Osteoblast (primary cell): ENCODE results near the gene ECHDC3. TPM values are rescaled to one million over a fixed set of nuclear protein-coding genes. Genes with fewer than 3 reads are reported as not detected.

Experiments used
- DNase-seq: peaks from one replicate; pipeline ENCODE4 v3.0.0; 2011; ENCODE audit warnings: low spot score, mixed read lengths; ENCODE audit not compliant: insufficient read length; ENCODE audit errors: missing footprints
- H2AFZ ChIP-seq: 2 replicates; pipeline ENCODE4 v1.6.0; 2011; ENCODE audit warnings: mild to moderate bottlenecking, low read length
- H3K27ac ChIP-seq: 2 replicates; pipeline ENCODE4 v1.5.1; 2011; ENCODE audit warnings: mild to moderate bottlenecking, low read depth, low read length, moderate library complexity
- H3K27me3 ChIP-seq: 2 replicates; pipeline ENCODE4 v1.6.0; 2012; ENCODE audit warnings: mild to moderate bottlenecking, control low read depth, inconsistent platforms, low read length, moderate library complexity; ENCODE audit not compliant: insufficient read depth
- H3K36me3 ChIP-seq: 2 replicates; pipeline ENCODE4 v1.5.1; 2011; ENCODE audit warnings: mild to moderate bottlenecking, low read length, control low read depth, moderate library complexity; ENCODE audit not compliant: insufficient read depth
- H3K4me1 ChIP-seq: 2 replicates; pipeline ENCODE4 v1.5.1; 2011; ENCODE audit warnings: mild to moderate bottlenecking, low read length, control low read depth, moderate library complexity; ENCODE audit not compliant: insufficient read depth
- H3K4me2 ChIP-seq: 2 replicates; pipeline ENCODE4 v1.6.0; 2011; ENCODE audit warnings: mild to moderate bottlenecking, low read length; ENCODE audit not compliant: insufficient read depth
- H3K4me3 ChIP-seq: fragments of 200-600 bp; sonication (generic); 3 replicates; pipeline ENCODE4 v1.5.1; 2012; ENCODE audit warnings: mild to moderate bottlenecking, low read length, inconsistent platforms; ENCODE audit not compliant: insufficient read depth
- H3K79me2 ChIP-seq: 2 replicates; pipeline ENCODE4 v1.6.0; 2012; ENCODE audit warnings: mild to moderate bottlenecking, low read length, control low read depth, inconsistent platforms; ENCODE audit not compliant: insufficient read depth
- H3K9me3 ChIP-seq: 2 replicates; pipeline ENCODE4 v1.5.1; 2011; ENCODE audit warnings: low read depth, low read length, control low read depth
- H4K20me1 ChIP-seq: 2 replicates; pipeline ENCODE4 v1.6.0; 2012; ENCODE audit warnings: mild to moderate bottlenecking, low read length, control low read depth; ENCODE audit not compliant: insufficient read depth
- total RNA-seq: library from RNA; depleted of rRNA; stranded (reverse); fragments of >200 nt; gene quantifications from 2 replicates; pipeline ENCODE4 v1.2.3, GENCODE V29; 2012
- TF ChIP-seq, protein P1 (sequence below): IDR thresholded peaks from 2 replicates; pipeline ENCODE4 v1.5.1; 2011; ENCODE audit warnings: mild to moderate bottlenecking, low read depth, low read length, moderate library complexity; ENCODE audit errors: extremely low read depth

Gene ECHDC3
- total RNA-seq, 1 donor: 0.36 TPM

DNA sequence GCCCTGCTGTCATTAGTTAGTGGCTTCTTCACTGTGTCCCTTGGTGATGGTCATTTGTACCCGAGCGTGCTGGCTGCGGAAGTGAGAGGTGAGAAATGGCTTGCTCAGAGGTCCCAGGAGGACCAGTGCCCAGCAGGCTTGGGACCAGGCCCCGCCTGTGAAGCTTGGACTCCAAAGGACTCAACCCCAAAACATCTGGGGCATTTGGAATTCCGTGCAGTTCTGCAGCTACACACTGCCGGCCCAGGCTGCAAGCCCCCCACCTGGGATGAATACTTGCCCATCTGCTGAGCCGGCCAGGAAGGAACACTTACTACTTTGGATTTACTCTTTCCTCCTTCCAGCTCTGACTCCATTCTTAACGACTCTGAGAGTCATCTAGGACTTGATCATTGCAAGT, 18.0 kb downstream of the ECHDC3 start:
- peaks cover 32% of the 10 kb centered on the region for H3K4me1 ChIP-seq
- H3K4me2 ChIP-seq: no peak overlapping the region
- H3K36me3 ChIP-seq: no peaks in the 10 kb centered on the region
- no peaks in the 10 kb centered on the region for H3K27me3 ChIP-seq
- no peaks in the 10 kb centered on the region for H3K79me2 ChIP-seq
- no peak overlapping the region for H3K27ac ChIP-seq
- TF ChIP-seq, protein P1, sequence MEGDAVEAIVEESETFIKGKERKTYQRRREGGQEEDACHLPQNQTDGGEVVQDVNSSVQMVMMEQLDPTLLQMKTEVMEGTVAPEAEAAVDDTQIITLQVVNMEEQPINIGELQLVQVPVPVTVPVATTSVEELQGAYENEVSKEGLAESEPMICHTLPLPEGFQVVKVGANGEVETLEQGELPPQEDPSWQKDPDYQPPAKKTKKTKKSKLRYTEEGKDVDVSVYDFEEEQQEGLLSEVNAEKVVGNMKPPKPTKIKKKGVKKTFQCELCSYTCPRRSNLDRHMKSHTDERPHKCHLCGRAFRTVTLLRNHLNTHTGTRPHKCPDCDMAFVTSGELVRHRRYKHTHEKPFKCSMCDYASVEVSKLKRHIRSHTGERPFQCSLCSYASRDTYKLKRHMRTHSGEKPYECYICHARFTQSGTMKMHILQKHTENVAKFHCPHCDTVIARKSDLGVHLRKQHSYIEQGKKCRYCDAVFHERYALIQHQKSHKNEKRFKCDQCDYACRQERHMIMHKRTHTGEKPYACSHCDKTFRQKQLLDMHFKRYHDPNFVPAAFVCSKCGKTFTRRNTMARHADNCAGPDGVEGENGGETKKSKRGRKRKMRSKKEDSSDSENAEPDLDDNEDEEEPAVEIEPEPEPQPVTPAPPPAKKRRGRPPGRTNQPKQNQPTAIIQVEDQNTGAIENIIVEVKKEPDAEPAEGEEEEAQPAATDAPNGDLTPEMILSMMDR: no peak
- H3K9me3 ChIP-seq: no peaks in the 10 kb centered on the region
- no peak overlapping the region for H2AFZ ChIP-seq
- no peak for DNase-seq
- no peak overlapping the region for H3K4me3 ChIP-seq
- no peaks in the 10 kb centered on the region for H4K20me1 ChIP-seq

DNA sequence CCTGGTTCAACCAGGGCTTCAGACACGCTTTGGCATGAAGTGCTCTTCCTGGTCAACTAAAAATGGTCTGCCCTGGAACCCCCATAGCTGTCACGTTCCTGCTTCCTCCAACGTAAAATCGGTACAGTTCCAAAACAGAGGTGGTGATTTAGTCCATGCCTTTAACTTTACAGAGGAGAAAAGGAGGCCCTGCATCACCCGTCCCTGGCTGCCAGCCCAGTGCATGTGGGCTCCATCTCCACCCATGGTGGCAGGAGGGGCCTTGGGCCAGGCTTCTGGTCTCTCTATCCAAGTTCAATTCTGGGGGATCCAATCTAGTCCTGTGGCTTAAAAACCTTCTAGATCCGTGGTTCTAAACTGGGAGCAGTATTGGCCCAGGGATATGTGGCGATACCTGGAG, 18.7 kb downstream of the ECHDC3 start:
- no peaks in the 10 kb centered on the region for H3K27me3 ChIP-seq
- no peak overlapping the region for H3K27ac ChIP-seq
- H2AFZ ChIP-seq: no peak overlapping the region
- no peaks in the 10 kb centered on the region for H4K20me1 ChIP-seq
- peaks cover 32% of the 10 kb centered on the region for H3K4me1 ChIP-seq
- no peak for DNase-seq
- H3K36me3 ChIP-seq: no peaks in the 10 kb centered on the region
- H3K9me3 ChIP-seq: no peaks in the 10 kb centered on the region
- TF ChIP-seq, protein P1: no peak
- no peak overlapping the region for H3K4me3 ChIP-seq
- no peaks in the 10 kb centered on the region for H3K79me2 ChIP-seq
- H3K4me2 ChIP-seq: no peak overlapping the region

DNA sequence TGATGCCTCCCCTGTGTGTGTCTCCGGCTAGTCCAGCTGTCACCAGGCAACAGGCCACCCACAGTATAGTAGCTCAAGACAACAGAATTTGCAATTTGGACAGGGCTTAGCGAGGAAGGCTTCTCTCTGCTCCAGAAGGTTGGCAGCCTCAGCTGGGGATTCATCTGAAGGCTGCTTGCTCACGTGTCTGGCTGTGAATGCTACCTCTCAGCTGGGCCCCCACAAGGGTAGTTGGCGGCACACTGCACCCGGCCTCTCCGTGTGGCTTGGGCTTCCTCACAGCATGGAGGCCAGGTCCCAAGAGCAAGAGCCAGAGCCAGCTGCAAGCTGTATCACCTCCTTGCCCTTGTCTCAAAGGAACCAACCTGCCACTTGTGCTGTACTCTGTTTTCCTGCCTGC, 19.2 kb downstream of the ECHDC3 start:
- DNase-seq: no peak
- H3K4me2 ChIP-seq: no peak overlapping the region
- no peaks in the 10 kb centered on the region for H4K20me1 ChIP-seq
- H3K27me3 ChIP-seq: no peaks in the 10 kb centered on the region
- no peaks in the 10 kb centered on the region for H3K9me3 ChIP-seq
- no peak overlapping the region for H3K4me3 ChIP-seq
- no peaks in the 10 kb centered on the region for H3K36me3 ChIP-seq
- peaks cover 32% of the 10 kb centered on the region for H3K4me1 ChIP-seq
- no peak overlapping the region for H3K27ac ChIP-seq
- no peaks in the 10 kb centered on the region for H3K79me2 ChIP-seq
- H2AFZ ChIP-seq: no peak overlapping the region
- TF ChIP-seq, protein P1: no peak

DNA sequence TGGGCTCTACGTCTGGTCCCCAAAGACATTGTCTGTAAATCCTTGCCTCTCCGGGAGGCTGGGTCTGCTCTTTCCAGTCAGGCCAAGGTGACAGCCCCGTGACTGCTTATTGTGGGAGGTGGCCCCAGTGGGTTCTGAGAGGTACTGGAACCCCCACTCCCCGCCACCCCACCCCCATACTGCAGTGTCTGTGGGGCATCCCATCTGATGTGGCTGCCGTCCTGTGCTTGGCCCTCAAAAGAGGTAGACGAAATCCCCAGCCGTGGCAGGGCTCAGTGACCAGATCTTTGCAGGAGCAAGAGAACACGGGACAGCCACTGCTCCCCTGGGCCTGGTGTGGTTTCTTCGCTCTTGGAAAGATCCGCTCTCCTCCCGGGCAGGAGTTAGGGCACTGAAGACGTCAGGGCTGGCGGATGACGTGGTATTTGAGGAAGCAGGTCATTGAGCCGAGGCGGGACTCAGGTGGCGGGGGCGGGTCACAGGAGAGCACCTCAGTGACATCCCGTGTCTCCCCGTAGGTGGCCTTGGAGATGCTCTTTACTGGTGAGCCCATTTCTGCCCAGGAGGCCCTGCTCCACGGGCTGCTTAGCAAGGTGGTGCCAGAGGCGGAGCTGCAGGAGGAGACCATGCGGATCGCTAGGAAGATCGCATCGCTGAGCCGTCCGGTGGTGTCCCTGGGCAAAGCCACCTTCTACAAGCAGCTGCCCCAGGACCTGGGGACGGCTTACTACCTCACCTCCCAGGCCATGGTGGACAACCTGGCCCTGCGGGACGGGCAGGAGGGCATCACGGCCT, 20.7 kb downstream of the ECHDC3 start:
- H3K9me3 ChIP-seq: no peaks in the 10 kb centered on the region
- H4K20me1 ChIP-seq: no peaks in the 10 kb centered on the region
- DNase-seq: no peak
- H3K4me2 ChIP-seq: no peak overlapping the region
- H3K36me3 ChIP-seq: no peaks in the 10 kb centered on the region
- H2AFZ ChIP-seq: no peak overlapping the region
- TF ChIP-seq, protein P1: no peak
- H3K27me3 ChIP-seq: no peaks in the 10 kb centered on the region
- peaks cover 20% of the 10 kb centered on the region for H3K4me1 ChIP-seq
- no peak overlapping the region for H3K4me3 ChIP-seq
- H3K79me2 ChIP-seq: no peaks in the 10 kb centered on the region
- H3K27ac ChIP-seq: no peak overlapping the region
